OCI-LY3 (cell line): Measurements from ENCODE around the gene NHS.

ENCODE experiments used
- EZH2phosphoT487 ChIP-seq: fragments of 200-600 bp; shearing (Covaris generic); IDR thresholded peaks from 2 replicates; pipeline ENCODE4 v1.6.1; 2018; ENCODE audit warnings: antibody characterized with exemption, mixed run types, low read depth
- TF ChIP-seq, protein P1 (sequence below): fragments of 200-600, 300-600 bp; sonication (generic); IDR thresholded peaks from 2 replicates; pipeline ENCODE4 v1.5.1; 2014; ENCODE audit warnings: antibody characterized with exemption, low read length, low read depth

DNA sequence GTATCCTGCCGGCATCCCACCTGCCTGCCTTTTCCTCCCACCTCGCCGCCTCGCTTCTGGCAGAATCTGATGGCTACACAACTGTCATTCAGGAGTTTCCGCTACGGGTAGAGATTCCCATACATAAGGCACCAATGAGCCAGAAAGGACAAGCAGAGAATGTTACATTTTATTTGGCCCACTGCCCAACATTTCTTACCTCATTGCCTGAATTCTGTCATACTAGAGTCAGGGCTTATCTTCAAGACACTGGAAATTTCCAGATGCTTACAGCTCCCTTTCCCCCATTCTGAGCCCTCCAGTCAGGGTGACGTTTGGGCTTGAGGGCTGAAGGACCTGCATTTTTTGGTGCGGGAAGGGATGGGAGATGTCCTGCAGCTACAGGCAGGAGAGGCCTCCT, 113.0 kb downstream of the NHS start:
- TF ChIP-seq, protein P1, sequence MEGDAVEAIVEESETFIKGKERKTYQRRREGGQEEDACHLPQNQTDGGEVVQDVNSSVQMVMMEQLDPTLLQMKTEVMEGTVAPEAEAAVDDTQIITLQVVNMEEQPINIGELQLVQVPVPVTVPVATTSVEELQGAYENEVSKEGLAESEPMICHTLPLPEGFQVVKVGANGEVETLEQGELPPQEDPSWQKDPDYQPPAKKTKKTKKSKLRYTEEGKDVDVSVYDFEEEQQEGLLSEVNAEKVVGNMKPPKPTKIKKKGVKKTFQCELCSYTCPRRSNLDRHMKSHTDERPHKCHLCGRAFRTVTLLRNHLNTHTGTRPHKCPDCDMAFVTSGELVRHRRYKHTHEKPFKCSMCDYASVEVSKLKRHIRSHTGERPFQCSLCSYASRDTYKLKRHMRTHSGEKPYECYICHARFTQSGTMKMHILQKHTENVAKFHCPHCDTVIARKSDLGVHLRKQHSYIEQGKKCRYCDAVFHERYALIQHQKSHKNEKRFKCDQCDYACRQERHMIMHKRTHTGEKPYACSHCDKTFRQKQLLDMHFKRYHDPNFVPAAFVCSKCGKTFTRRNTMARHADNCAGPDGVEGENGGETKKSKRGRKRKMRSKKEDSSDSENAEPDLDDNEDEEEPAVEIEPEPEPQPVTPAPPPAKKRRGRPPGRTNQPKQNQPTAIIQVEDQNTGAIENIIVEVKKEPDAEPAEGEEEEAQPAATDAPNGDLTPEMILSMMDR: no peak
- no peak for TF ChIP-seq EZH2phosphoT487
